HEK293T (cell line): ENCODE data around the gene TSPAN9.

ENCODE experiments used
- CTCF ChIA-PET: fragments of 350-600 bp; formaldehyde crosslinking; extraction: SDS; loops from one replicate; lab custom pipeline; 2021; ENCODE audit warnings: antibody characterized with exemption, inconsistent platforms; lab: Yijun Ruan, JAX
- POLR2A ChIA-PET: fragments of 350-600 bp; formaldehyde crosslinking; extraction: SDS; loops from one replicate; lab custom pipeline; 2020; ENCODE audit warnings: antibody characterized with exemption, inconsistent platforms; lab: Yijun Ruan, JAX
- DNase-seq: peaks from one replicate; pipeline ENCODE4 v3.0.0; 2012; ENCODE audit warnings: mixed read lengths; ENCODE audit errors: extremely low spot score
- ARNT ChIP-seq: fragments of 450-650 bp; IDR thresholded peaks from 2 replicates; pipeline ENCODE4 v1.6.1; 2017; ENCODE audit warnings: mild to moderate bottlenecking
- BHLHE40 ChIP-seq: fragments of 450-650 bp; IDR thresholded peaks from 2 replicates; pipeline ENCODE4 v1.6.1; 2016; ENCODE audit warnings: mild to moderate bottlenecking, moderate library complexity, borderline replicate concordance
- CTBP1 ChIP-seq: fragments of 450-650 bp; IDR thresholded peaks from 2 replicates; pipeline ENCODE4 v1.6.1; 2016; ENCODE audit warnings: borderline replicate concordance
- ELF4 ChIP-seq: fragments of 450-650 bp; IDR thresholded peaks from 2 replicates; pipeline ENCODE4 v1.6.1; 2017; ENCODE audit warnings: antibody characterized with exemption
- FOXA1 ChIP-seq: fragments of 450-650 bp; IDR thresholded peaks from 2 replicates; pipeline ENCODE4 v1.6.1; 2016; ENCODE audit warnings: mild to moderate bottlenecking
- FOXK2 ChIP-seq: fragments of 450-650 bp; IDR thresholded peaks from 2 replicates; pipeline ENCODE4 v1.6.1; 2016; ENCODE audit warnings: mild to moderate bottlenecking
- FOXM1 ChIP-seq: fragments of 450-650 bp; IDR thresholded peaks from 2 replicates; pipeline ENCODE4 v1.6.1; 2017; ENCODE audit warnings: mild to moderate bottlenecking, borderline replicate concordance
- HDGF ChIP-seq: fragments of 450-650 bp; IDR thresholded peaks from 2 replicates; pipeline ENCODE4 v1.6.1; 2017; ENCODE audit warnings: antibody characterized with exemption, borderline replicate concordance
- L3MBTL2 ChIP-seq: fragments of 450-650 bp; conservative IDR thresholded peaks from 2 replicates; pipeline ENCODE4 v1.6.1; 2016; ENCODE audit warnings: mild to moderate bottlenecking
- LEF1 ChIP-seq: fragments of 450-650 bp; IDR thresholded peaks from 2 replicates; pipeline ENCODE4 v1.6.1; 2017; ENCODE audit warnings: mild to moderate bottlenecking, borderline replicate concordance
- NFRKB ChIP-seq: fragments of 450-650 bp; IDR thresholded peaks from 2 replicates; pipeline ENCODE4 v1.6.1; 2016; ENCODE audit warnings: mild to moderate bottlenecking, moderate library complexity
- SP1 ChIP-seq: fragments of 450-650 bp; IDR thresholded peaks from 2 replicates; pipeline ENCODE4 v1.6.1; 2017
- SUZ12 ChIP-seq: fragments of 450-650 bp; IDR thresholded peaks from 2 replicates; pipeline ENCODE4 v1.6.1; 2016; ENCODE audit warnings: mild to moderate bottlenecking
- TARDBP ChIP-seq: fragments of 450-650 bp; IDR thresholded peaks from 2 replicates; pipeline ENCODE4 v1.6.1; 2016
- ZNF384 ChIP-seq: fragments of 450-650 bp; IDR thresholded peaks from 2 replicates; pipeline ENCODE4 v1.6.1; 2016
- TF ChIP-seq, protein P1 (sequence below): fragments of 450-650 bp; IDR thresholded peaks from 2 replicates; pipeline ENCODE4 v1.6.1; 2016

The TSPAN9 gene

DNA sequence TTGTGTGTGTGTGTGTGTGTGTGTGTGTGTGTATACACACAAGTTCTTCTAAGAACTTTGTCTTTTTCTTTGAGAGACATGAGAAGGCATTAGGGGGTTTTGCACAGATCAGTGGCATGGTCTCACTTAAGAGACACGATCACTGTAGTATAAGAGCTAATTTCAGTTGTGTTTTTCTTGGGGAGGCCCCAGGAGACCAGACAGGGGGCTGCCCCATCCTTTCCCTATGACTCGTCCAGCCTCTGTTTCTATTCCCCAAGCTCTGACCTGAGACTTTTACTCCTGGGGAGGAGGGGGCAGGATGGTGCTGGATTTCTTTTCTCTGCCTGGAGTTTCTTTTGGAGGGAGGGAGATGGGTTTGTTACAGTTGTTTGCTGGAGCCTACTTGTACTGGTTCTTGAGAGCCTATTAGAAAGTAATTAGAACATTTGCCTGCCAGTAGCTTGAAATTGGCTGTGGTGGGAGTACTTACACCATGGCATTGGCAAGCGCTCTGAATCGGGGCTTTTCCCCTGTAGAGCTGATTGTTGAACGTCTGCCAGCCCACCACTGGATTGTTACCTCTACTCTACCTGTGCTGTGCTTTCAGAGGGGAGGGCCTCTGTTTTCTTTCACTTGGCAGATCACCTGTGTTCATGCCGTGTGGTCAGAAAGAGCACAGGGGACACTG lies 109.5 kb downstream of the TSPAN9 start:
- ChIA-PET POLR2A (interaction anchor here (2.4 kb wide), 1 partner anchor 9 kb away, joined by 8 read pairs; no protein-coding TSS in a partner anchor), CTCF (interaction anchor here (1.9 kb wide), 1 partner anchor 16 kb away, joined by 6 read pairs; no protein-coding TSS in a partner anchor)
- DNase-seq = no peak
- TF ChIP-seq CTBP1 = no peak
- TF ChIP-seq, protein P1, sequence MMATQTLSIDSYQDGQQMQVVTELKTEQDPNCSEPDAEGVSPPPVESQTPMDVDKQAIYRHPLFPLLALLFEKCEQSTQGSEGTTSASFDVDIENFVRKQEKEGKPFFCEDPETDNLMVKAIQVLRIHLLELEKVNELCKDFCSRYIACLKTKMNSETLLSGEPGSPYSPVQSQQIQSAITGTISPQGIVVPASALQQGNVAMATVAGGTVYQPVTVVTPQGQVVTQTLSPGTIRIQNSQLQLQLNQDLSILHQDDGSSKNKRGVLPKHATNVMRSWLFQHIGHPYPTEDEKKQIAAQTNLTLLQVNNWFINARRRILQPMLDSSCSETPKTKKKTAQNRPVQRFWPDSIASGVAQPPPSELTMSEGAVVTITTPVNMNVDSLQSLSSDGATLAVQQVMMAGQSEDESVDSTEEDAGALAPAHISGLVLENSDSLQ = no peak
- no peak for TF ChIP-seq BHLHE40
- TF ChIP-seq ARNT = no peak
- no peak for TF ChIP-seq HDGF
- no peak for TF ChIP-seq TARDBP
- no peak for TF ChIP-seq FOXM1
- no peak for TF ChIP-seq LEF1
- no peak for TF ChIP-seq SUZ12
- no peak for TF ChIP-seq ZNF384
- TF ChIP-seq FOXA1 = no peak
- no peak for TF ChIP-seq FOXK2
- no peak for TF ChIP-seq SP1
- no peak for TF ChIP-seq ELF4
- no peak for TF ChIP-seq L3MBTL2

DNA sequence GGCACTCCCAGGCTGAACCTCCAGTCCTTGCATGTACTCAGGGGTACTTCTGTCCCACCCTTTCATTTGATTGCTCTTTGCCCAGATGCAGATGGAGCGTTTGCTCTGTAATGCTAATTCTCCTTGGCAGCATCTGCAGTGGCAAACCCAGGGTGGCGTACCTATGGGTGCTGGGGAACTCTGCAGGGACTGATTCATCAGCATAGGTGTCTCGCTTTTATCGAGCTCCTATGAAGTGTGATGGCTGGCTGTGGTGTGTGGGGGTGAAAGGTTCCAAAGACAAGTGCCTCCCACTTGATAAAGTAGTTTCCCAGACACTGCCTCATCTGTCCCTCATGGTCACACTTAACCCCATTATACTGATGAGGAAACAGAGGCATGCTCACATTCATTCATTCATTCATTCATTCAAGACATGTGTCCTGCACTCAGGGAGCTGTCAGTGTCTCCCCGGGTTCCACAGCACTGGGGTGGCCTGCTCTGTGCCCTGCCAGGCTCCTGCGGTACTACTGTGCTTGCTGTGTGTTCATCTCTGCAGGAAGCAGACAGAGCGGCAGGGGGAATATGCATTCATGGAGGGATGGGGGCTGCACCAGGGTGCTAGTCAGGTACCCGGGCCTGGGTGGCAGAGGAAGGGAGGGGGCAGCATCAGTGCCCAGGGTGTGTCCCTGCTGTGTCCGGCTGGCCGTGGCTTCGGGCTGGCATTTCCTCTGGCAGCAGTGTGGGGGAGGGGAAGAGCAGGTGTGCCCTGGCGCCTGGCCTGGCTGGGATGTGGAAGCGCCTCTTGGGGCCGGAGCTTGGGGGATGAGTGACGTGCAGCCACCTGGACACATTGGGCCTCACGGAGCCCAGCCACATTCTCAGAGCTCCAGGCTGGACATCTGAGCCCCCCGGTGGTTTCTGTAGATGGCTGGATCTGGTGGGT lies 110.9 kb downstream of the TSPAN9 start:
- TF ChIP-seq SP1 (no peak), ELF4 (no peak), LEF1 (no peak), FOXK2 (no peak), ARNT (no peak), FOXM1 (no peak), HDGF (no peak), CTBP1 (no peak)
- no peak for DNase-seq
- ChIA-PET POLR2A (no interaction called here), CTCF (interaction anchor here (0.6 kb wide), 1 partner anchor 22 kb away, joined by 3 read pairs; no protein-coding TSS in a partner anchor)

DNA sequence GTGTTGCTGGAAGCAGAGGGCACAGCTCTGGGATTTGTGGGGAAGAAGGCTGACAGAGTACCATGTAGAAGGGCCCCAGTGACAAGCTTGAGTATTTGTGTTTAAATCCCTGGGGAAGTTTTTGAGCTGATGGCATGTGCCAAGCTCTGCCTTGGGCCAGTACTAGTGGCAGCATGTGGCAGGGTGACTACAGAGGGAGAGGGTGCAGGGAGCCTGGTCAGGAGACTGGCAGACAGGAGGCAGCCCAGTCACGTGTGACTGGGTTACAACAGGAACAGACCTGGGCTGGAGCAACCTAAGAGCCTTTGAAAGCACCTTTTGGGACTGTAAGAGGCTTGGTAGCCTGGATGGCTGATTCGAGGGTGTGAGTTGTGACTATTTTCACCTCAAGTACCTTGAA lies 112.1 kb downstream of the TSPAN9 start:
- CTCF ChIA-PET = no interaction called here
- no peak for DNase-seq
- POLR2A ChIA-PET = no interaction called here
- TF ChIP-seq CTBP1 (no peak), ELF4 (no peak), L3MBTL2 (no peak), HDGF (no peak)

DNA sequence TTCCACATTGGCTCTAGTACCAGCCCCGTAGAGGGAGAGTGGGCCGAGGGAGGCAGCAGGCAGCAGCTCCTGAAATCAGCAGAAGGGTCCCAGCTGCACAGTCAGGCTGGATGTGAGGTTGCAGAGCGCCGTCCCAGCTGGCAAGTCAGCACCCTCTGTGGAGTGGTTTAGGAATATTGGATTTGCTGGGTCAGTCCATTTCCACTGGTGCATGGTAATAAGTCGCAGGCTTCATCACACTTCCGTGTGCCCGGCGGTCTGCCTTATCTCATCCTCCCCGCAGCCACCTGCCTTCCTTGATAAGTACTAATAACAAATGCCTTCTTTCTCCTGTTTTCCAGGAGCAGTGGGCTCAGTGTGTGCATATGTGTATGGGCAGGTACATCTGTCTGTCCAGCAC lies 112.9 kb downstream of the TSPAN9 start:
- ChIA-PET POLR2A (no interaction called here), CTCF (no interaction called here)
- no peak for DNase-seq
- TF ChIP-seq FOXM1 (no peak), ZNF384 (no peak), HDGF (no peak), LEF1 (no peak), SP1 (no peak), ELF4 (no peak), FOXK2 (no peak)
- TF ChIP-seq, protein P1 = no peak

DNA sequence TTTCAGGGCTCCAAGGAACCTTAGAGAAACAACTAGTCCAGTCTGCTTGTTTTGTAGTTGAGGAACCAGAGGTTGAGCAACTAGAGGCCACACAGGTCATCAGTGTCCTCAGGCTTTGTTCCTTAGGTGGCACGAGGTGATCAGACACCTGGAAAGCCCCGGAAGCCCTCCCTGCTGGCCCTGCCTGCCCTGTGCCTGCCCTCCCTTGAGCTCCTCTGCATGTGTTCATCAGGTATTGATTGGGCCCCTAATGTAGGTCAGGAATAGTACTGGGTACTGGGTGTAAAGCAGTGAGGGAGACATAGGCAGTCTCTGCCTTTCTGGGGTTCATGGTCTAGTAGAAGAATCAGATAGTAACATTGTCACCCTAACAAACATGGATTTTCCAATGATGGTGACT lies 114.3 kb downstream of the TSPAN9 start:
- CTCF ChIA-PET = no interaction called here
- TF ChIP-seq BHLHE40 = no peak
- TF ChIP-seq SUZ12 = no peak
- TF ChIP-seq, protein P1 = no peak
- no peak for TF ChIP-seq TARDBP
- TF ChIP-seq ARNT = no peak
- TF ChIP-seq HDGF = no peak
- no peak for TF ChIP-seq SP1
- POLR2A ChIA-PET = no interaction called here
- DNase-seq = no peak

DNA sequence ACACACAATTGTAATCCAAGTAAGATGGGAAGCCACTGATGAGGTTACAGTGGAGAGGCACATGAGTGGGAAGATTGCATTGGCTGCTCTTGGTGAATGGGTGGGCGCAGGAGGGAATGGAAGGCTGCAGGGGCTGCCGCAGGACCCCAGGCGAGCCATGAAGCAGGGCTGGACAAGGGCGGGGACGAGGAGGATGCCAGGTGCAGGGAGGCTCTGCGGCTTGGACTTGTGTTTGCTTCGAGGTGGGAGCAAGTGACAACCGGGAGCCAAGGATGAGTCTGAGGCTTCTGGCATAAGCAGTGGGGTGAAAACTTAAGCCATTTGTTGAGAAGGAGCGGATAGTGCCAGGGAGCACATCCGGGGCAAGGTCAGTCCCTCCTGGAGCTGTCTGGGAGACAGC lies 115.0 kb downstream of the TSPAN9 start:
- POLR2A ChIA-PET = no interaction called here
- CTCF ChIA-PET = interaction anchor here (1.5 kb wide), 1 partner anchor 11 kb away, joined by 6 read pairs; no protein-coding TSS in a partner anchor
- TF ChIP-seq LEF1 = no peak
- no peak for TF ChIP-seq NFRKB
- no peak for TF ChIP-seq L3MBTL2
- no peak for TF ChIP-seq FOXM1
- no peak for TF ChIP-seq ELF4
- no peak for TF ChIP-seq FOXA1
- TF ChIP-seq, protein P1 = no peak
- TF ChIP-seq BHLHE40 = no peak
- TF ChIP-seq SP1 = no peak
- TF ChIP-seq HDGF = no peak
- TF ChIP-seq FOXK2 = no peak
- TF ChIP-seq SUZ12 = no peak
- no peak for TF ChIP-seq TARDBP
- TF ChIP-seq ZNF384 = no peak
- TF ChIP-seq CTBP1 = no peak
- DNase-seq = no peak
